ENCODE results near the gene NFE2L3. TPM values are rescaled to one million over a fixed set of nuclear protein-coding genes. Genes with fewer than 3 reads are reported as not detected.

The NFE2L3 gene
- total and polyA plus RNA-seq, 9 of the 15 experiments (the other 6 are each of a cell fraction or from before 2014, with no cell fraction given) = 2.9 to 16.9 (median 12.4) TPM

DNA sequence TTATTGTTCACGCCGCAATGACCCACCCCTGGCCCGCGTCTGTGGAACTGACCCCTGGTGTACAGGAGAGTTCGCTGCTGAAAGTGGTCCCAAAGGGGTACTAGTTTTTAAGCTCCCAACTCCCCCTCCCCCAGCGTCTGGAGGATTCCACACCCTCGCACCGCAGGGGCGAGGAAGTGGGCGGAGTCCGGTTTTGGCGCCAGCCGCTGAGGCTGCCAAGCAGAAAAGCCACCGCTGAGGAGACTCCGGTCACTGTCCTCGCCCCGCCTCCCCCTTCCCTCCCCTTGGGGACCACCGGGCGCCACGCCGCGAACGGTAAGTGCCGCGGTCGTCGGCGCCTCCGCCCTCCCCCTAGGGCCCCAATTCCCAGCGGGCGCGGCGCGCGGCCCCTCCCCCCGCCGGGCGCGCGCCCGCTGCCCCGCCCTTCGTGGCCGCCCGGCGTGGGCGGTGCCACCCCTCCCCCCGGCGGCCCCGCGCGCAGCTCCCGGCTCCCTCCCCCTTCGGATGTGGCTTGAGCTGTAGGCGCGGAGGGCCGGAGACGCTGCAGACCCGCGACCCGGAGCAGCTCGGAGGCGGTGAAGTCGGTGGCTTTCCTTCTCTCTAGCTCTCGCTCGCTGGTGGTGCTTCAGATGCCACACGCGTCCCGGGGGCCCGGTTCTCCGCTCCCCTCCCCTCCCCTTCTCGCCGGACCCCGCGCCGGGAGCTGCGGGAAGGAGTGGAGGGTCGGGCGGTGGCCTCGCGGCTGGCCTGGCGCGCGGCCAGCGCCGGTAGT, 49.4 kb downstream of the NFE2L3 start, which contains the start of gene CBX3 (continued):
- TF ChIP-seq HSF4 (CRISPR knock-in tag; IDR thresholded peaks at IDR 0.05; ENCODE audit: borderline replicate concordance) = no peak
- no peak for TF ChIP-seq KLF1 (tag; IDR thresholded peaks at IDR 0.05)
- peak; percentile 30; the same call in 1 of the 2 replicates for TF ChIP-seq ZNF175 (CRISPR knock-in tag; IDR thresholded peaks at IDR 0.05; ENCODE audit: low read depth)
- TF ChIP-seq, protein P1, sequence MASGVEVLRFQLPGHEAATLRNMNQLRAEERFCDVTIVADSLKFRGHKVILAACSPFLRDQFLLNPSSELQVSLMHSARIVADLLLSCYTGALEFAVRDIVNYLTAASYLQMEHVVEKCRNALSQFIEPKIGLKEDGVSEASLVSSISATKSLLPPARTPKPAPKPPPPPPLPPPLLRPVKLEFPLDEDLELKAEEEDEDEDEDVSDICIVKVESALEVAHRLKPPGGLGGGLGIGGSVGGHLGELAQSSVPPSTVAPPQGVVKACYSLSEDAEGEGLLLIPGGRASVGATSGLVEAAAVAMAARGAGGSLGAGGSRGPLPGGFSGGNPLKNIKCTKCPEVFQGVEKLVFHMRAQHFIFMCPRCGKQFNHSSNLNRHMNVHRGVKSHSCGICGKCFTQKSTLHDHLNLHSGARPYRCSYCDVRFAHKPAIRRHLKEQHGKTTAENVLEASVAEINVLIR (CRISPR knock-in tag; IDR thresholded peaks at IDR 0.05) = no peak
- TF ChIP-seq, protein P2, sequence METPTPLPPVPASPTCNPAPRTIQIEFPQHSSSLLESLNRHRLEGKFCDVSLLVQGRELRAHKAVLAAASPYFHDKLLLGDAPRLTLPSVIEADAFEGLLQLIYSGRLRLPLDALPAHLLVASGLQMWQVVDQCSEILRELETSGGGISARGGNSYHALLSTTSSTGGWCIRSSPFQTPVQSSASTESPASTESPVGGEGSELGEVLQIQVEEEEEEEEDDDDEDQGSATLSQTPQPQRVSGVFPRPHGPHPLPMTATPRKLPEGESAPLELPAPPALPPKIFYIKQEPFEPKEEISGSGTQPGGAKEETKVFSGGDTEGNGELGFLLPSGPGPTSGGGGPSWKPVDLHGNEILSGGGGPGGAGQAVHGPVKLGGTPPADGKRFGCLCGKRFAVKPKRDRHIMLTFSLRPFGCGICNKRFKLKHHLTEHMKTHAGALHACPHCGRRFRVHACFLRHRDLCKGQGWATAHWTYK (CRISPR knock-in tag; IDR thresholded peaks at IDR 0.05) = peak; percentile 68; the same call in 1 of the 2 replicates
- no peak for TF ChIP-seq TSC22D4 (tag; IDR thresholded peaks at IDR 0.05)
- no peak for TF ChIP-seq SAP30 (IDR thresholded peaks at IDR 0.05; ENCODE audit: borderline replicate concordance, insufficient read depth, low read depth, low read length, poor library complexity, severe bottlenecking)
- 0 out of 2 replicates have a peak, but pooled peaks have one; percentile 17 for TF ChIP-seq ELF4 (CRISPR knock-in tag; IDR thresholded peaks at IDR 0.05)
- TF ChIP-seq, protein P3, sequence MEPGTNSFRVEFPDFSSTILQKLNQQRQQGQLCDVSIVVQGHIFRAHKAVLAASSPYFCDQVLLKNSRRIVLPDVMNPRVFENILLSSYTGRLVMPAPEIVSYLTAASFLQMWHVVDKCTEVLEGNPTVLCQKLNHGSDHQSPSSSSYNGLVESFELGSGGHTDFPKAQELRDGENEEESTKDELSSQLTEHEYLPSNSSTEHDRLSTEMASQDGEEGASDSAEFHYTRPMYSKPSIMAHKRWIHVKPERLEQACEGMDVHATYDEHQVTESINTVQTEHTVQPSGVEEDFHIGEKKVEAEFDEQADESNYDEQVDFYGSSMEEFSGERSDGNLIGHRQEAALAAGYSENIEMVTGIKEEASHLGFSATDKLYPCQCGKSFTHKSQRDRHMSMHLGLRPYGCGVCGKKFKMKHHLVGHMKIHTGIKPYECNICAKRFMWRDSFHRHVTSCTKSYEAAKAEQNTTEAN (CRISPR knock-in tag; IDR thresholded peaks at IDR 0.05) = no peak
- TF ChIP-seq ZNF589 (CRISPR knock-in tag; IDR thresholded peaks at IDR 0.05; ENCODE audit: low read depth) = no peak
- TF ChIP-seq, protein P4, sequence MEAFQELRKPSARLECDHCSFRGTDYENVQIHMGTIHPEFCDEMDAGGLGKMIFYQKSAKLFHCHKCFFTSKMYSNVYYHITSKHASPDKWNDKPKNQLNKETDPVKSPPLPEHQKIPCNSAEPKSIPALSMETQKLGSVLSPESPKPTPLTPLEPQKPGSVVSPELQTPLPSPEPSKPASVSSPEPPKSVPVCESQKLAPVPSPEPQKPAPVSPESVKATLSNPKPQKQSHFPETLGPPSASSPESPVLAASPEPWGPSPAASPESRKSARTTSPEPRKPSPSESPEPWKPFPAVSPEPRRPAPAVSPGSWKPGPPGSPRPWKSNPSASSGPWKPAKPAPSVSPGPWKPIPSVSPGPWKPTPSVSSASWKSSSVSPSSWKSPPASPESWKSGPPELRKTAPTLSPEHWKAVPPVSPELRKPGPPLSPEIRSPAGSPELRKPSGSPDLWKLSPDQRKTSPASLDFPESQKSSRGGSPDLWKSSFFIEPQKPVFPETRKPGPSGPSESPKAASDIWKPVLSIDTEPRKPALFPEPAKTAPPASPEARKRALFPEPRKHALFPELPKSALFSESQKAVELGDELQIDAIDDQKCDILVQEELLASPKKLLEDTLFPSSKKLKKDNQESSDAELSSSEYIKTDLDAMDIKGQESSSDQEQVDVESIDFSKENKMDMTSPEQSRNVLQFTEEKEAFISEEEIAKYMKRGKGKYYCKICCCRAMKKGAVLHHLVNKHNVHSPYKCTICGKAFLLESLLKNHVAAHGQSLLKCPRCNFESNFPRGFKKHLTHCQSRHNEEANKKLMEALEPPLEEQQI (IDR thresholded peaks at IDR 0.05) = no peak
- TF ChIP-seq ARID1B (IDR thresholded peaks at IDR 0.05) = no peak; the same call in 1 of the 2 replicates
- TF ChIP-seq POLR3A (IDR thresholded peaks at IDR 0.05; ENCODE audit: borderline replicate concordance, extremely low read depth, insufficient read depth, insufficient read length) = no peak
- peak; percentile 22; the same call in 1 of the 2 replicates for TF ChIP-seq ARID2 (IDR thresholded peaks at IDR 0.05)
- TF ChIP-seq, protein P5, sequence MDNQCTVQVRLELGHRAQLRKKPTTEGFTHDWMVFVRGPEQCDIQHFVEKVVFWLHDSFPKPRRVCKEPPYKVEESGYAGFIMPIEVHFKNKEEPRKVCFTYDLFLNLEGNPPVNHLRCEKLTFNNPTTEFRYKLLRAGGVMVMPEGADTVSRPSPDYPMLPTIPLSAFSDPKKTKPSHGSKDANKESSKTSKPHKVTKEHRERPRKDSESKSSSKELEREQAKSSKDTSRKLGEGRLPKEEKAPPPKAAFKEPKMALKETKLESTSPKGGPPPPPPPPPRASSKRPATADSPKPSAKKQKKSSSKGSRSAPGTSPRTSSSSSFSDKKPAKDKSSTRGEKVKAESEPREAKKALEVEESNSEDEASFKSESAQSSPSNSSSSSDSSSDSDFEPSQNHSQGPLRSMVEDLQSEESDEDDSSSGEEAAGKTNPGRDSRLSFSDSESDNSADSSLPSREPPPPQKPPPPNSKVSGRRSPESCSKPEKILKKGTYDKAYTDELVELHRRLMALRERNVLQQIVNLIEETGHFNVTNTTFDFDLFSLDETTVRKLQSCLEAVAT (IDR thresholded peaks at IDR 0.05) = peak; percentile 81 to 84
- TF ChIP-seq, protein P6, sequence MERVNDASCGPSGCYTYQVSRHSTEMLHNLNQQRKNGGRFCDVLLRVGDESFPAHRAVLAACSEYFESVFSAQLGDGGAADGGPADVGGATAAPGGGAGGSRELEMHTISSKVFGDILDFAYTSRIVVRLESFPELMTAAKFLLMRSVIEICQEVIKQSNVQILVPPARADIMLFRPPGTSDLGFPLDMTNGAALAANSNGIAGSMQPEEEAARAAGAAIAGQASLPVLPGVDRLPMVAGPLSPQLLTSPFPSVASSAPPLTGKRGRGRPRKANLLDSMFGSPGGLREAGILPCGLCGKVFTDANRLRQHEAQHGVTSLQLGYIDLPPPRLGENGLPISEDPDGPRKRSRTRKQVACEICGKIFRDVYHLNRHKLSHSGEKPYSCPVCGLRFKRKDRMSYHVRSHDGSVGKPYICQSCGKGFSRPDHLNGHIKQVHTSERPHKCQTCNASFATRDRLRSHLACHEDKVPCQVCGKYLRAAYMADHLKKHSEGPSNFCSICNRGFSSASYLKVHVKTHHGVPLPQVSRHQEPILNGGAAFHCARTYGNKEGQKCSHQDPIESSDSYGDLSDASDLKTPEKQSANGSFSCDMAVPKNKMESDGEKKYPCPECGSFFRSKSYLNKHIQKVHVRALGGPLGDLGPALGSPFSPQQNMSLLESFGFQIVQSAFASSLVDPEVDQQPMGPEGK (CRISPR knock-in tag; IDR thresholded peaks at IDR 0.05; ENCODE audit: borderline replicate concordance) = no peak
